ENCODE data around the gene NHS.

Gene NHS

GRCh38 chrX:17597836-17598439 is 222.9 kb downstream of the NHS start:
- TF ChIP-seq ZNF274 (IDR thresholded peaks at IDR 0.05; ENCODE audit: low read depth, low read length): no peak

GRCh38 chrX:17601441-17602200 is 226.6 kb downstream of the NHS start:
- TF ChIP-seq ZNF274 (IDR thresholded peaks at IDR 0.05; ENCODE audit: low read depth, low read length): no peak
- no peak overlapping the region for H3K4me3 ChIP-seq (ENCODE audit: low read length)

More at GRCh38 chrX:17597836-17598439, 222.9 kb downstream of the NHS start:
- H3K4me3 ChIP-seq (ENCODE audit: low read length): no peak overlapping the region

- TF ChIP-seq ZNF274 (IDR thresholded peaks at IDR 0.05; ENCODE audit: low read depth, low read length): no peak
- no peak overlapping the region for H3K4me3 ChIP-seq (ENCODE audit: low read length)
Observed at GRCh38 chrX:17602245-17602644, 227.2 kb downstream of the NHS start.

GRCh38 chrX:17603196-17603595 is 228.2 kb downstream of the NHS start:
- TF ChIP-seq ZNF274 (IDR thresholded peaks at IDR 0.05; ENCODE audit: low read depth, low read length): no peak
- no peak overlapping the region for H3K4me3 ChIP-seq (ENCODE audit: low read length)

GRCh38 chrX:17605676-17606075 is 230.7 kb downstream of the NHS start:
- no peak overlapping the region for H3K4me3 ChIP-seq (ENCODE audit: low read length)
- no peak for TF ChIP-seq ZNF274 (IDR thresholded peaks at IDR 0.05; ENCODE audit: low read depth, low read length)

GRCh38 chrX:17606231-17606630 is 231.2 kb downstream of the NHS start:
- no peak overlapping the region for H3K4me3 ChIP-seq (ENCODE audit: low read length)
- no peak for TF ChIP-seq ZNF274 (IDR thresholded peaks at IDR 0.05; ENCODE audit: low read depth, low read length)

- no peak overlapping the region for H3K4me3 ChIP-seq (ENCODE audit: low read length)
- no peak for TF ChIP-seq ZNF274 (IDR thresholded peaks at IDR 0.05; ENCODE audit: low read depth, low read length)
Observed at GRCh38 chrX:17608888-17609287, 233.9 kb downstream of the NHS start.

- no peak overlapping the region for H3K4me3 ChIP-seq (ENCODE audit: low read length)
- TF ChIP-seq ZNF274 (IDR thresholded peaks at IDR 0.05; ENCODE audit: low read depth, low read length): no peak
Observed at GRCh38 chrX:17610788-17611187, 235.8 kb downstream of the NHS start.

GRCh38 chrX:17613979-17614588 is 239.1 kb downstream of the NHS start:
- H3K4me3 ChIP-seq (ENCODE audit: low read length): no peak overlapping the region
- no peak for TF ChIP-seq ZNF274 (IDR thresholded peaks at IDR 0.05; ENCODE audit: low read depth, low read length)

GRCh38 chrX:17616936-17617335 is 241.9 kb downstream of the NHS start:
- H3K4me3 ChIP-seq (ENCODE audit: low read length): no peak overlapping the region
- no peak for TF ChIP-seq ZNF274 (IDR thresholded peaks at IDR 0.05; ENCODE audit: low read depth, low read length)

- no peak for TF ChIP-seq ZNF274 (IDR thresholded peaks at IDR 0.05; ENCODE audit: low read depth, low read length)
- H3K4me3 ChIP-seq (ENCODE audit: low read length): no peak overlapping the region
Observed at GRCh38 chrX:17617806-17618205, 242.8 kb downstream of the NHS start.

GRCh38 chrX:17621566-17622270 is 246.7 kb downstream of the NHS start:
- TF ChIP-seq ZNF274 (IDR thresholded peaks at IDR 0.05; ENCODE audit: low read depth, low read length): no peak

GRCh38 chrX:17622331-17622730 is 247.3 kb downstream of the NHS start:
- H3K4me3 ChIP-seq (ENCODE audit: low read length): no peak overlapping the region

More at GRCh38 chrX:17621566-17622270, 246.7 kb downstream of the NHS start:
- H3K4me3 ChIP-seq (ENCODE audit: low read length): no peak overlapping the region

GRCh38 chrX:17623750-17624149 is 248.8 kb downstream of the NHS start:
- no peak for TF ChIP-seq ZNF274 (IDR thresholded peaks at IDR 0.05; ENCODE audit: low read depth, low read length)

More at GRCh38 chrX:17622331-17622730, 247.3 kb downstream of the NHS start:
- TF ChIP-seq ZNF274 (IDR thresholded peaks at IDR 0.05; ENCODE audit: low read depth, low read length): no peak

More at GRCh38 chrX:17623750-17624149, 248.8 kb downstream of the NHS start:
- H3K4me3 ChIP-seq (ENCODE audit: low read length): no peak overlapping the region
